IPS DF 19.7 (cell line): Measurements from ENCODE around the gene VPS35.
"Not testable (repeated sequence)": the region's sequence is repeated elsewhere in the genome, so short reads cannot be mapped to it uniquely, and the experiment has no call there.

Experiments used
- DNase-seq: peaks from one replicate; pipeline ENCODE4 v3.0.0-alpha.2; 2013; ENCODE audit warnings: low read depth, low spot score

VPS35 gene

DNA sequence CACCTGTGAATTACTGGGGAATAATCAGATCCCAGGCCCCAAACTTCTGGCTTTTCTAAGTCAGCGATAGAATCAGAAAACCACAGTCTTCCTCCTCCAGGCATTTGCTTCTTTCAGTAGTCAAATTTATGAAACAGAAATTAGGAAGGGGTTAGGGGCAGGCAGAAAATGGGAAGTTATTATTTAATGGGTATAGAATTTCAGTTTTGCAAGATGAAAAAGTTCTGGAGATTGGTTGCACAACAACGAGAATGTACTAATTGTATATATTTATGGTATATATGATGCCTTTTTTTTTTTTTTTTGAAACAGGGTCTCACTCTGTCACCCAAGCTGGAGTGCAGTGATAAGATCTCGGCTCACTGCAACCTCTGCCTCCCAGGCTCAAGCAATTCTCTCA is 23.9 kb upstream of the VPS35 start:
- DNase-seq: no peak

DNA sequence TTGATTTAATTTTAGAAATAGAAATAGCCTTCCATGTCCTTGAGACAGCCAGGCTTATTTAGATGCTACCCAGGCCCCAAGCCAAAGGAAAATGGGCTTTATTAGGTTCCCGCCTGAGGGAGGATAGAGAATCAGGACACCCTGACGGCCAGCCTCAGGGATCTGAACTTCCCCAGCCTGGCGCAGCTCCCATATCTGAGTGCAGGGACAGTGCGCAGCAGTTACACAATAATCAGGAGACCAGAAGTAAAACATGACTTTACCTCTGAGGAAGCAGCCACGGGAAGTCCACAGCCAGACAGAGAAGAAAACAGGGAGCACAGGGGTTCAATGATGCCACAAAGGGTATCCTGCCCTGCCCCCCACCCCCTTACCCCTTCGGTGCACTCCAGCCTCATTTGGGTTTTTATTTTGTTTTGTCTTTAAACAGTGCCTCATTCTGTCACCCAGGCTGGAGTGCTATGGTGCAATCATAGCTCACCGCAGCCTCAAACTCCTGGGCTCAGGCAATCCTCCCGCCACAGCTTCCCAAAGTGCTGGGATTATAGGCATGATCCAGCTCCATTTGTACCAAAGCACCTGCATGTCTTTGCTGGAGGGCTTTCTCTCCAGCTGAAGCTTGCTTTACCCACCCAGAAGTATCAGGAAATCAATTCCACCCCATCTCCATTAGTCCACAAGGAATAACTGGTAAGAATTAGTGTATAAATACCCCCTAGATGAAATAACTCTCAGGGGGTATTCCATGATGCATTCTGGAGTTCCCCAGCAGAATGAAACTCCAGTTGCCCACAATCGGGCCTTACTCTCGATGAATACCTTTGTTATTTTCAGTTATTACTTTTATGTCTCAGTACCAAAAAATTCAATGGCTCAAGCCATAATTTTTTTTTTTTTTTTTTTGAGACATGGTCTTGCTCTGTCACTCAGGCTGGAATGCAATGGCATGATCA is 22.4 kb upstream of the VPS35 start:
- no peak for DNase-seq

DNA sequence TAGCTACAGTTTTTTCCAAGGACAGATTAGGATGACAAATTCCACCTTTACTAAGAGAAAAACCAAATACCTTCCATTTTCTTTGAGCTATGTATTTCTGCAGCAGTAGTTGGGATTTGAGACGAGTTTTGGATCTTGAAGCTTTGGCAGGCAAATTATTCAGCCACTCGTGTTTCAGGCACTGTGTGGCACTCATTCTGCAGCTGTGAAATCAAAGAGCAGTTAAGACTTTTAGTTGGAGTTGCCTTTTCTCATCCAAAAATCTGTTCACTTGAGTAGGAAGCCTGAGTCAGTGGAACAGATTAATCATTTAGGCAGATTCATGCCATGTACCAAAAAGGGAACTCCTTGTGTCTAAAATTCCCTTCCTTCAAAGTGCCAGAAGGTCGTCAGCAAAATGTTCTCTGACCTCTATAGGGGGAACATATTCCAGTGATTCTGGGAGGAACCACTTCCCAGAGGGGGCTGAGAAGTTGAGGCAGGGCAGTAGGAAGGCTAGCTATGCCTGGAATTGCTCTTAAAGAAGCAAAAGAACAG is 20.6 kb upstream of the VPS35 start:
- DNase-seq: no peak

DNA sequence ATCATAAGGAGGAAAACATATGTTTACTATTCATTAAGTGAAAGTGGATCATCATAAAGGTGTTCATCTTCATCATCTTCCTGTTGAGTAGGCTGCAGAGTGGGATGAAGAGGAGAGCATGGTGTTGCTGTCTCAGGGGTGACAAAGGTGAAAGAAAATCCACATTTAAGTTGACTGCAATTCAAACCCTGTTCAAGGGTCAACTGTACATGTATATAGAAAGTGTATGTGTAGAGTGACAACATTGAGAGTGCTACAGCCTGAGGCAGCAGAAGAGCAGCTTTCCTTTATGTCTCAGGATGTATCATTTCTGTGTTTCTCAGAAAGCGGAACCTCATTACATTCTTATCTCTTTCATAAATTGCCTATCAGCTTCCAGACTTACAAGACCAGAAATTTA is 17.7 kb upstream of the VPS35 start:
- DNase-seq: no peak

DNA sequence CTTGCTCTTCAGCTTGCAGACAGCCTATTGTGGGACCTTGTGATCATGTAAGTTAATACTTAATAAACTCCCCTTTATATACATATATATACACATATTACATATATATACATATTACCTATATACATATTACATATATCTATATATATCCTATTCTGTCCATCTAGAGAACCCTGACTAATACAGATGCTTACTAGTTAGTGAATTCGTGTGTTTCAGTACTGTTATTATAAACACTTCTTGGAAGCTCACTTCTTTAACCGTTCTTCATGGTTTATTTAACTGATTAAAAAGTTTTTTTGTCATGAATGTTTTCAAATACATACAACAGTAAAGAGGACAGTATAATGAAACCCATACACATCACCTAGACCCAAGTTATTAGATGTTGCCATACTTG is 13.1 kb upstream of the VPS35 start:
- no peak for DNase-seq

DNA sequence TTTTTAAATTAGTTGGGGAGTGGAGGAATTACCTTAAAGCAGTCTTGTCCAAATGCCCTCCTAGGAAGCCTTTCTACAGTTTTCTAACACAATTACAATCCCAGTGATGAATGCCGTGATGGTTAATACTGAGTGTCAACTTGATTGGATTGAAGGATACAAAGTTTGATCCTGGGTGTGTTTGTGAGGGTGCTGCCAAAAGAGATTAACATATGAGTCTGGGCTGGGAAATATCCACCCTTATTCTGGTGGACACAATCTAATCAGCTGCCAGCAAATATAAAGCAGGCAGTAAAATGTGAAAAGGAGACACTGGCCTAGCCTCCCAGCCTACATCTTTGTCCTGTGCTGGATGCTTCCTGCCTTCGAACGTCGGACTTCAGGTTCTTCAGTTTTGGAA is 12.6 kb upstream of the VPS35 start:
- no peak for DNase-seq

DNA sequence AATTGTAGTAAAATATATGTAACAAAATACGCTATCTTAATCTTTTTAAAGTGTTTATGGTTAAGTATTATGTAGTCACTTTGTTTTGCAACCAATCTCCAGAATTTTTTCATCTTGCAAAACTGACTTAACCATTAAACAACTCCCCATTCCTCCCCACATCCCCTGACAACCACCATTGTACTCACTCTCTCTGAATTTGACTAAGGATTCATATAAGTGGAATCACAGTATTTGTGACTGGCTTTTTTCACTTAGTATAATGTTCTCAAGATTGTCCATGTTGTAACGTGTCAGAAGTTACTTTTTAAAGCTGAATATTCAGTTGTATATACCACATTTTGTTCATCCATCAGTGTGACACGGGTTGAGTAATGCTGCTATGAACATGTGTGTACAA is 11.1 kb upstream of the VPS35 start:
- DNase-seq: no peak

DNA sequence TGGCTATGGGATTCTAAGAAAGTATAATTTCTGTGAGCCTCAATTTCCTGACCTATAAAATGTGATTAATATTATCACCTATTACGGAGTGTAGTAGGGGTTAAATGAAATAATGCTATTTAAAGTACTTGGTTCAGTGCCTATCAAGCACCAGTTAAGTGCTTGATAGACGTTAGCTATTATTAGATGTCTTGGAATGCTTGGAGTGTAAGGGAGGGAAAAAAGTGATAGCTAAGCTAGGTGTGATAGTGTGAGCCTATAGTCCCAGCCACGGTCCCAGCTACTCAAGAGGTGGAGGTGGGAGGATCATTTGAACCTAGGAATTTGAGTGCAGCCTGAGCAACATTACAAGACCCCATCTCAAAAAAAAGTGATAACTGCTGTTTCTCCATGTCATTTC is 8.0 kb upstream of the VPS35 start:
- DNase-seq: no peak

DNA sequence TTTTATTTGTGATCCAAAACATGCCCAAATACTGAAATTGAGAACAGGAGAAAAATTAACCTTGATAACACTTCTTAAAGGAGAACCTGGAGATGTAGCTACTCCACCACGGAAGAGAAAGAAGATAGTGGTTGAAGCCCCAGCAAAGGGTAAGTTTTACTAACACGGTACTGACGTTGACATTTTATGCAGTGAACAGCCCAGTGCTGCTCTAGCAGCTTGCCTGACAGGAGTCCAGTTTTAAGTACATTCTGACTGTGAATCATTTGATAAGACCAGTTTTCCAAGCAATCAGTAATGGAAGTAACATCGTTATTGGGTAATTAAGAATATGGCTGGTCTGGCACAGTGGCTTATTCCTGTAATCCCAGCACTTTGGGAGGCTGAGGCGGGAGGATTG is 7.0 kb upstream of the VPS35 start:
- no peak for DNase-seq

DNA sequence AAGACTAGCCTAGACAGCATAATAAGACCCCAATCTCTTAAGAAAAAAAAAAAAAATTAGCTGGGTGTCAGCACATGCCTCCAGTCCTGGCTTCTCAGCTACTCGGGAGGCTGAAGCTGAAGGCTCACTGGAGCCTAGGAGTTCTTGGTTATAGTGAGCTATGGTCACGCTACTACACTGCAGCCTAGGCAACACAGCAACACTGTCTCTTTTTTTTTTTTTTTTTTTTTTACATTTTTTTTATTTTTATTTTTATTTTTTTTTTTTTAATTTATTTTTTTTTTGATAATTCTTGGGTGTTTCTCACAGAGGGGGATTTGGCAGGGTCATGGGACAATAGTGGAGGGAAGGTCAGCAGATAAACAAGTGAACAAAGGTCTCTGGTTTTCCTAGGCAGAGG is 4.6 kb upstream of the VPS35 start:
- no peak for DNase-seq

DNA sequence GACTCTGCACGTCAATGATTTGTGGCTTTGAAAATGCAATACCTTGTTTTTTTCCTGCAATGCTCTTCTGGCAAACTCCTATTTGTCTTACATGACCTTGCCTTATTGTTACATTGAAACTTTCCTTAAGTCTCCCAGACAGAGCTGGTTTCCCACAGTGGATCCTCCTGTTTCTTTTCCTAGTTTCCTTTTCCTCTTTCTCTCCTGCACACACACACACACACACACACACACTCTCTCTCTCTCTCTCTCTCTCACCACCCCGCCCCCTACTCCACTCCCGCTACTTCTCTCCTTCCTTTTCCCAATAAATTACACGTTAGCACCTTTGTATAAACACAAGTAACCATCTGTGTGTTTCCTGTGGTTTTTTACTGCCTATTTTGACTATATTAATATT is 2.7 kb upstream of the VPS35 start:
- no peak for DNase-seq

DNA sequence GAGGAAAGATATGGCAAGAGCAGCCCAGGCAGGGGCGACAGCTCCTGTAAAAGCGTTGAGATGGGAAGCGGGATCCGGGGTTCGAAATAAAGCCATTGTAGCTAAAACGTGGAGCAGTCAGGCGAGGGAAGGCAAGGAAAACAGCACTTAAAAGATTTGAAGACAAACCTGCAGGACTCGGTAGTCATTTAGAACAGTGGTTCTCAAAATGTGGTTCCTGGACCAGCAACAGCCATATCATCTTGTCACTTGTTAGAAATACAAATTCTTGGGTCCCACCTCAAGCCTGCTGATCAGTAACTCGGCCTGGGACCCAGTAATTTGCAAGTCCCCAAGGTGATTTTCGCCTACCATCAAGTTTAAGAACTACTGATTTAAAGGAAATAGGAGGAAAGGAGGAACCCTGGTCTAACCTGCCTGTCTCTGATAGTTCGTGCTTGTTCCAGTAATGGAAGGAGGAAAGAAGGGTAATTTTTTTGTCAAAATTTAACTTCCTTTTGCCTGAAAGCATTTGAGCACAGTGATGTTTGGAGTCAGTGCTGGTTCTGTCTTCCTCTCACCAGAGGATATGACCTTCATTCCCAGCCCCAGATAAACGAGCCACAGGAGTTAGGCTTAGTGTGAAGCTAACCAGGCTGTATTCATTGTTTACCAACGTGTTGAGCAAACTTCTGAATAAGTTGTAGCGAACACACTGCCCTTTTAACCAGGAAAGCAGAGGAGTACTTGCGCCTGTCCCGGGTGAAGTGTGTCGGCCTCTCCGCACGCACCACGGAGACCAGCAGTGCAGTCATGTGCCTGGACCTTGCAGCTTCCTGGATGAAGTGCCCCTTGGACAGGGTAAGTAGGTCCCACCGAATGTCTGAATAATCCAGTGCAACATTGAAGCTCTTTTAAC is 1.6 kb upstream of the VPS35 start:
- no peak for DNase-seq

DNA sequence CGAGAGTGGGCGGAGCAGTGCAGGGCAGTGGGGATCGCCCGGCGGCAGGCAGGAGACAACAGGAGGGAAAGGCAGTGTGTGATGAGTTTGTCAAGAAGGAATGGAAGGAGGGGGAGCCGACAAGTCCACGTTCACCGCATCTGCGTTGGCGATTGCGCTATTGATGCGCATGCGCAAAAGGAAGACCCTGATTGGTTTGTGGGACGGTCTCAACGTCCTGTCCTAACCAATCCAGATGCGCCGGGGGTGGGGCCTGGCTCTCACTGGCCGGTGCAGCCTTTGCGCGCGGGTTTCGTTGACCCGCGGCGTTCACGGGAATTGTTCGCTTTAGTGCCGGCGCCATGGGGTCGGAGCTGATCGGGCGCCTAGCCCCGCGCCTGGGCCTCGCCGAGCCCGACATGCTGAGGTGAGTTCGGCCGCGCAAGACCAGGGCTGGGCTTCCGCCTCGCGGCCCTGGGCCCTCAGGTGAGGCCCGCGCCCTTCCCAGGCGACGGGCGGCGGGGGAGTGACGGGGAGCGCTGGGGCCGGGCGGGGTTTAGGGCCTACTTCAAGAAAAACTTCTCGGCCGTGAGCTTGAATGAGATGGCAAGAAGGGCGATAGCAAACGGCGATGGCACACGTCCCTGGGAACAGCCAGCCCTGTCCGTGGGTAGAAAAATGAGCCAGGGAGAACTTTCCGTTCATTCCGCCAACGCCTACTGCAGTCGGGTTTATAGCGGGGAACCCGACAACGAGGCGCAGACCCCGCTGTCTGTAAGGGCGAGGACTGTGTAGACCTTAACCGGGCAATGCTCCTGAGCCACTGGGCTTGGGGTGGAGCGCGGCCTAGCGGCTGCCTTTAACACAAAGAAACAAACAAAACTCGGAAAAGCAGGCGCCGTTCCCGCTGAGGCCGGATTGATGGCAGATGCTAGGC is 645 bp upstream of the VPS35 start, which contains the start of gene ORC6:
Gene ORC6, plus strand, starts transcription at position 295 of the 916 bp plus-strand sequence. Its CDS starts 47 bp downstream, at position 342.
- DNase-seq: no peak

DNA sequence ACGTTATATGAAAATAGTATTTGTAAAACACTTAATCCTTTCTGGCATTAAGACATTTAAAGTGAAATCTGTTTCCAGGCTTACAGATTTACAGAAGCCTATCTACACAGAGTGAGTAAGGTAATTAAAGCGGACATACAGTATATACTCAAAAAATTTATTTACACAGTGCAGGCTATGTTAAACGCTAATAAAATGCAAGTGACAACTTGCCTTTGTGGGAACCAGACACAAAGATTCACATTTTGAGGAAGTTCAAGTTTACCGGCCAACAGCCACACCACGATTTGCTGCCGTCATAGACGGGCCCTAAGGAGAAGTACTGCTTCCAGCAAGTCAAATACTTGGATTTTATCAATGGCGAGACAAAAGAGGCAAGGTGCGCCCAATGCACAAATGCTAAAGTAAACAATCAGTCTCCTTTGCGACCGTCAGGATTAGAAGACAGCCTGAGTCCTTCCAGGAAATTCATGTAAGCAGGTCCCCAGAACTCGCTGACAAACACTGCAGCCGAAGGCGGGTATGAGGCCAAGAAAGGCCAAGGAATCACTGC is 801 bp downstream of the VPS35 start:
- no peak for DNase-seq

DNA sequence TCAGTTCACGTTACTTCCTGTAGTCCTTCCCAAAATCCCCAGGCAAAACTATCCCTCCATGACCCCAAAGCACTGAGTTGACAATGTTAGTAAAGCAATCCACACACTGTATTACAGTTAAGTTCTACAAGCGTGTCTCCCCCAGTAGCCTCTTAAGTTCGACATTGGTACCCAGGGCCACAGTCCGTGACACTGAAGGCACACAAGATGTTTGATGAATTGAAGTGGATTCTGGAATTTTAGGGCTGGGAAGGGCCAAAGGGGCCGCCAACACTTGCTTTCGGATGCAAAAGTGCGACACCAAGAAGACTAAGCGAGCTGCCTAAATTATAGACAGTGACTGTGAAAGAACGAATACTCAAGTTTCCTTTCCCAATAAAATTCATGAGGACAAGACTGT is 1.5 kb downstream of the VPS35 start:
- no peak for DNase-seq

DNA sequence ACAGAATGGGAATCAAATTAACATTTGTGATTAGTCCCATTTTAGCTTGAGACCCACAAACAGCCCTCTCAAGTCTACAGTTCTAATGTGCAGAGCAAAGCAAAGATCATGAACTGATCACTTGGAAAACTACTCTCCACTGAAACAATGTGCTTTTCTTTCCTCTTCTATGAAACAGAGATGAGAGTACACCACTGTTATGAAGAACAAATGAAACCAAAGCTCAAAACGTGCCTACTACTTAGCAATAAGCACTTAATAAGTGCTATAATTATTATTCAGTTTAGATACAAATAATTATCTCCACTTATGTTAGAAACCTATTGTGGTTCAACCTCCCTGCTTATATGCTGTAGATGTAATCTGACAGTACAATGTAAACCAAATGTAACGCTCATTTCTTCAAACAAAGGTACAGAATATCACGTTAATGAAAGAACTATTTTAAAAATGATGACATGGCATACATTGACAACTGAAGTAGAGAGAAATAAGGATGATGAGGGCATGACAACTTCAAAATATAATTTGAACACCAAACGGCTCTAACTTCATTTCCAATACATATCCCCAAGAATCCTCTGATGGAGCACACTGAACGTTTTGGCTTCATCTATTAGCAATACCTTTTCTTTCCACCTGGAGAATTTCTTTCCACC is 2.0 kb downstream of the VPS35 start:
- DNase-seq: no peak

DNA sequence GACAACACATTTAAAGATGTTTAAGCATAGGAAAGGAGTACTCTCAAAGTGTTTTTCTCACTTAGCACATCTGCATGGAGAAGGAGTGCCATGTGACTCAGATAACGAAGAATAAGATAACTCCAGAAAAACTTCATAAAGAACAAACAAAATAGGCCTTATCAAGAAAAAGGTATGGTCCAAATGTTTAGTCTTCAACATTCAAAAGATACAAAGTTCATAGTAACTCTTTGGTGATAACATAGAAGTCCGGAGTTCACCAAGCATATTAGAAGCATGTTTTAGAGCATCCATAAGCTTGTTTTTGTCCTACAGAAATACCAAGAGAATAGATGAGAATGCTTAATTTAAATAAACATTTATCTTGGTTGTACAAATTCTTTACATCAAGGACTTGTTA is 7.1 kb downstream of the VPS35 start:
- DNase-seq: not testable (repeated sequence)

DNA sequence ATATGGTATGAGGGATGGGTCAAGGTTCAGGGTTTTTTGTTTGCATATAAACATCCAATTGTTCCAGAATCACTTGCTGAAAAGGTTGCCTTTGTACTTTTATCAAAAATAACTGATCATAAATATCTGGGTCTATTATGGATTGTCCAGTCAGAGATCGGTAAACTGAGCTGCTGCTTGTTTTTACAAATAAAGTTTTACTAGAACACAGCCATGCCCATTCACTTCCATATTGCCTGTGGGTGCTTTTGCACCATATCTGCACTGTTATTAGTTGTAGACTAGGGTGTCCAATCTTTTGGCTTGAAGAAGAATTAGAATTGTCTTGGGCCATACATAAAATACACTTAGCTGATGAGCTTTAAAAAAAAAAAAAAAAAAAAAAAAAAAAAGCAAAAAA is 11.0 kb downstream of the VPS35 start:
- DNase-seq: not testable (repeated sequence)

DNA sequence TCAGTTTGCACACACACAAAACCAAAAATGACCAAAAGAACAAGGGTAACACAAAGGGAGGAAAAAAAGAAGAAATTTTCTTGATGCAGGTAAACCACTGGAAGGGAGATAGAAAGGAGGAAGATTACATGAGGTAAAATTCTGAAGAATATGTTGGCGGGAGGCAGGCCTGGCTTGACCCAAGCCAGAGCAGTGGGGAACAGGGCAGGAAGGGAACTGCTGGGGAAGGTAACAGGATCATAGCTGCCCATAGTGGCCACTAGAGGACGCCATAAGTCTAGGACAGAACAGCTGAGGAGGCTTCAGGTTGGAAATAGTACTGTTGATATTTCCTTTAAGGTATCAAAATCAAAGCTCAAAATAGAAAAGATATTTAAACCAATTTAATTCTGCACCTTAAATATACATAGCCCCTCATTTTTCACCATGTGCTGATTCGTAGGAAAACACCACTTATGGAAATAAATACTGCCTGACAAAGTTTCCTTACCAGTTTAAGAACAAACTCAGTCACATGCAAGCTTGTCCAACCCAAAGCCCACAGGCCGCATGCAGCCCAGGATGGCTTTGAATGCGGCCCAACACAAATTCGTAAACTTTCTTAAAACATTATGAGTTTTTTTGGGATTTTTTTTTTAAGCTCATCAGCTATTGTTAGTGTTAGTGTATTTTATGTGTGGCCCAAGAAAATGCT is 15.5 kb downstream of the VPS35 start:
- no peak for DNase-seq

DNA sequence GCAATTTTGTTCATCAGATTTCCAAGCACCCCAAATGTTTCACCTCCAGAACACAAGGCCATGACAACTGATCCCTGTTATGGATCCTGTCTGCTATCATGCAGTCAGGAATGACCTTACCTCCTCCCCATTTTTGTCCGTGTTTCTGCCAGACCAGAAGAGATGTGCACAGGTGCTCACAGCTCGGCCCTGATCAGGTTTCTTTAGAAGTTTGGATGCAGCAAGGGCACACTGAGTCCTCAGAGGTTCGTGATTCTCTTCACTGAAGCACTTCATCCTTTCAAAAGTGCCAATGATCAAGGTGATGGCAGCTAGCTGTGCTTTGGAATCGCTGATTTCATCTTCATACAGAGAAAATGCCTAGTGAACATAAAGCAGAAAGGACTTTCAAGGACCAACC is 26.9 kb downstream of the VPS35 start:
- DNase-seq: no peak
